Body of pancreas (tissue), 4 donors: ENCODE results near the gene TGDS.

Source experiments
- POLR2A ChIP-seq, 3 donors: fragments of 450-650 bp; IDR thresholded peaks; one replicate each; pipeline ENCODE4 v1.6.1; 2016; ENCODE audit warnings: antibody characterized with exemption in 3 of 3, mild to moderate bottlenecking in 2 of 3
- TF ChIP-seq, protein P1 (sequence below), 7 experiments: fragments of 450-650 bp in 4 of 7; fragments of 200-600 bp in 3 of 7; sonication (generic) in 3 of 7; IDR thresholded peaks; one replicate each; pipeline ENCODE4 v1.5.1; 2016 to 2019; ENCODE audit warnings: antibody characterized with exemption in 7 of 7

DNA sequence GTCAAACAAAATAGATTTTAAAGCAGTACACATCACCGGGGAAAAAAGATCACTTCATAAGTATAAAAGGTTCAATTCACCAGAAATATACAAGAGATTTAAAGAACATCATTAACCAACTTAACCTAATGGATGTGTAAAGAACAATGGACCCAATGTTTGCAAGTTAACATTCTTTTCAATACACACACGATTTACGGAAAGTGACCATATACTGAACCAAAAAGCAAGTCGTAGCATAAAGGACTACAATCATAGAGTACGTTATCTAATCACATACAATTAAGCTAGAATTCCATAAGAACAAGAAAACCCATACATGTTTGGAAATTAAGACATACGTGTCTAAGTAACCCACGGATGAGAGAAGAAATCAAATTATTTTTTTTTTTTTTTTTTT, 9.6 kb downstream of the TGDS start:
- TF ChIP-seq, protein P1, sequence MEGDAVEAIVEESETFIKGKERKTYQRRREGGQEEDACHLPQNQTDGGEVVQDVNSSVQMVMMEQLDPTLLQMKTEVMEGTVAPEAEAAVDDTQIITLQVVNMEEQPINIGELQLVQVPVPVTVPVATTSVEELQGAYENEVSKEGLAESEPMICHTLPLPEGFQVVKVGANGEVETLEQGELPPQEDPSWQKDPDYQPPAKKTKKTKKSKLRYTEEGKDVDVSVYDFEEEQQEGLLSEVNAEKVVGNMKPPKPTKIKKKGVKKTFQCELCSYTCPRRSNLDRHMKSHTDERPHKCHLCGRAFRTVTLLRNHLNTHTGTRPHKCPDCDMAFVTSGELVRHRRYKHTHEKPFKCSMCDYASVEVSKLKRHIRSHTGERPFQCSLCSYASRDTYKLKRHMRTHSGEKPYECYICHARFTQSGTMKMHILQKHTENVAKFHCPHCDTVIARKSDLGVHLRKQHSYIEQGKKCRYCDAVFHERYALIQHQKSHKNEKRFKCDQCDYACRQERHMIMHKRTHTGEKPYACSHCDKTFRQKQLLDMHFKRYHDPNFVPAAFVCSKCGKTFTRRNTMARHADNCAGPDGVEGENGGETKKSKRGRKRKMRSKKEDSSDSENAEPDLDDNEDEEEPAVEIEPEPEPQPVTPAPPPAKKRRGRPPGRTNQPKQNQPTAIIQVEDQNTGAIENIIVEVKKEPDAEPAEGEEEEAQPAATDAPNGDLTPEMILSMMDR (IDR thresholded peaks at IDR 0.05) = no peak
- no peak for TF ChIP-seq POLR2A (IDR thresholded peaks at IDR 0.05)
